DND-41 (cell line): ENCODE measurements around the gene GPN1.

Experiments
- ATAC-seq: fragments of 200-7000 bp; cut with Tn5 transposase; 3 replicates; pipeline ENCODE4 v1.9.1; 2021; ENCODE audit warnings: low read depth; ENCODE audit not compliant: insufficient read depth
- DNase-seq: peaks from one replicate; pipeline ENCODE4 v3.0.0-alpha.2; 2020
- H2AFZ ChIP-seq: 2 replicates; pipeline ENCODE4 v1.6.0; 2012; ENCODE audit warnings: low read depth, low read length
- H3K27ac ChIP-seq: 2 replicates; pipeline ENCODE4 v1.5.1; 2012; ENCODE audit warnings: low read length, inconsistent platforms
- H3K27me3 ChIP-seq: fragments of 200-600 bp; sonication (generic); 2 replicates; pipeline ENCODE4 v1.6.0; 2012; ENCODE audit warnings: low read length, mild to moderate bottlenecking, inconsistent platforms; ENCODE audit not compliant: insufficient read depth, poor library complexity
- H3K36me3 ChIP-seq: 2 replicates; pipeline ENCODE4 v1.5.1; 2012; ENCODE audit warnings: low read length, inconsistent platforms; ENCODE audit not compliant: insufficient read depth
- H3K4me1 ChIP-seq: 2 replicates; pipeline ENCODE4 v1.5.1; 2012; ENCODE audit warnings: mild to moderate bottlenecking, low read length; ENCODE audit not compliant: insufficient read depth
- H3K4me2 ChIP-seq: 2 replicates; pipeline ENCODE4 v1.6.0; 2012; ENCODE audit warnings: mild to moderate bottlenecking, moderate library complexity, low read length, inconsistent platforms; ENCODE audit not compliant: insufficient read depth
- H3K4me3 ChIP-seq, 2 experiments: fragments of 200-600 bp in 1 of 2; shearing (Covaris generic) in 1 of 2; 2 replicates each; pipeline ENCODE4 v1.5.1; 2012 to 2016; ENCODE audit warnings: inconsistent platforms in 2 of 2, low read length in 2 of 2, mild to moderate bottlenecking in 2 of 2, low read depth in 1 of 2, moderate library complexity in 1 of 2
- H3K79me2 ChIP-seq: 2 replicates; pipeline ENCODE4 v1.6.0; 2012; ENCODE audit warnings: low read length, inconsistent platforms; ENCODE audit not compliant: insufficient read depth
- H3K9ac ChIP-seq: 2 replicates; pipeline ENCODE4 v1.6.0; 2012; ENCODE audit warnings: low read depth, mild to moderate bottlenecking, inconsistent platforms, low read length, moderate library complexity
- H3K9me3 ChIP-seq: 2 replicates; pipeline ENCODE4 v1.5.1; 2012; ENCODE audit warnings: low read length, moderate library complexity, mild to moderate bottlenecking, inconsistent platforms; ENCODE audit not compliant: insufficient read depth, severe bottlenecking
- H4K20me1 ChIP-seq: 2 replicates; pipeline ENCODE4 v1.6.0; 2012; ENCODE audit warnings: low read length; ENCODE audit not compliant: insufficient read depth
- CTCF ChIP-seq: IDR thresholded peaks from 2 replicates; pipeline ENCODE4 v1.5.1; 2012; ENCODE audit warnings: borderline replicate concordance, low read length, moderate library complexity, mild to moderate bottlenecking; ENCODE audit not compliant: poor library complexity, severe bottlenecking; ENCODE audit errors: extremely low read depth
- EZH2 ChIP-seq: IDR thresholded peaks from 3 replicates; pipeline ENCODE4 v1.6.1; 2012; ENCODE audit warnings: borderline replicate concordance, low read depth, mild to moderate bottlenecking, moderate library complexity, low read length, inconsistent platforms; ENCODE audit not compliant: severe bottlenecking

The GPN1 gene

DNA sequence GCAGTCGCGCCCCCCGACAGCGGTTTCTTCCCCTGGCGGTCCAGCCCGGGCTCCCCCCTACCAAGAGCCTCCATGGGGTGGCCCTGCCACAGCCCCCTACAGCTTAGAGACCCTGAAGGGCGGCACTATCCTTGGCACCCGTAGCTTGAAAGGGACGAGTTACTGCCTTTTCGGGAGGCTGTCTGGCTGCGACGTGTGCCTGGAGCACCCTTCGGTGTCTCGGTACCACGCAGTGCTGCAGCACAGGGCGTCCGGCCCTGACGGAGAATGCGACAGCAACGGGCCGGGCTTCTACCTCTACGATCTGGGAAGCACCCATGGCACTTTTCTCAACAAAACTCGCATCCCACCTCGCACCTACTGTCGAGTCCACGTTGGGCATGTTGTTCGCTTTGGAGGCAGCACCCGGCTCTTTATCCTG, 35.3 kb downstream of the GPN1 start:
- Histone ChIP-seq H3K36me3 (peaks cover 49% of the 10 kb centered on the region), H3K4me3 (peak overlapping the region; percentile 63 to 85; a peak in 3 of 4 replicates), H3K79me2 (peaks cover 47% of the 10 kb centered on the region), H3K9me3 (no peaks in the 10 kb centered on the region), H4K20me1 (no peaks in the 10 kb centered on the region), H3K4me1 (peaks cover 43% of the 10 kb centered on the region), H3K9ac (peak overlapping the region; percentile 67), H3K27me3 (no peaks in the 10 kb centered on the region), H3K4me2 (peak overlapping the region; percentile 95), H2AFZ (peak overlapping the region; percentile 98), H3K27ac (peak overlapping the region; percentile 90)
- DNase-seq (no peak), ATAC-seq (peak; percentile 18; the same call in 2 of the 3 replicates)
- TF ChIP-seq EZH2 (no peak), CTCF (no peak)

- Histone ChIP-seq H3K27me3 (no peaks in the 10 kb centered on the region), H3K27ac (peak overlapping the region; percentile 90), H3K4me1 (peaks cover 43% of the 10 kb centered on the region), H2AFZ (peak overlapping the region; percentile 98), H3K4me3 (peak overlapping the region; percentile 63 to 85; a peak in 3 of 4 replicates), H3K36me3 (peaks cover 48% of the 10 kb centered on the region), H3K4me2 (peak overlapping the region; percentile 95), H3K9me3 (no peaks in the 10 kb centered on the region), H4K20me1 (no peaks in the 10 kb centered on the region), H3K79me2 (peaks cover 47% of the 10 kb centered on the region), H3K9ac (peak overlapping the region; percentile 67)
- ATAC-seq: no peak
- TF ChIP-seq EZH2 (no peak), CTCF (no peak)
- no peak for DNase-seq
These were observed 35.9 kb downstream of the GPN1 start for GRCh38 chr2:27664622-27665363.

GRCh38 chr2:27667446-27667845, 38.6 kb downstream of the GPN1 start:
- no peak overlapping the region for H3K4me2 ChIP-seq
- TF ChIP-seq EZH2 (no peak), CTCF (no peak)
- no peak for ATAC-seq
- no peak overlapping the region for H3K9ac ChIP-seq
- H3K36me3 ChIP-seq: peaks cover 32% of the 10 kb centered on the region
- no peak for DNase-seq
- H4K20me1 ChIP-seq: no peaks in the 10 kb centered on the region
- peaks cover 30% of the 10 kb centered on the region for H3K79me2 ChIP-seq
- H3K27ac ChIP-seq: no peak overlapping the region
- H3K4me1 ChIP-seq: peaks cover 25% of the 10 kb centered on the region
- H3K9me3 ChIP-seq: no peaks in the 10 kb centered on the region
- H3K4me3 ChIP-seq: no peak overlapping the region
- H2AFZ ChIP-seq: no peak overlapping the region
- no peaks in the 10 kb centered on the region for H3K27me3 ChIP-seq
